ACC112 (cell line): Measurements from ENCODE around the gene SPOCK1.

ENCODE experiments used
- H2AFZ ChIP-seq: fragments of 200-600 bp; sonication (generic); one replicate; pipeline ENCODE4 v1.6.0; 2017; ENCODE audit warnings: antibody characterized with exemption, low read length; ENCODE audit not compliant: unreplicated experiment
- H3K27ac ChIP-seq: fragments of 200-600 bp; sonication (generic); 2 replicates; pipeline ENCODE4 v1.5.1; 2014; ENCODE audit warnings: low read depth, mild to moderate bottlenecking, antibody characterized with exemption, low read length, moderate library complexity
- H3K27me3 ChIP-seq: fragments of 200-600 bp; sonication (generic); 2 replicates; pipeline ENCODE4 v1.6.1; 2014; ENCODE audit warnings: mild to moderate bottlenecking, antibody characterized with exemption, low read length, moderate library complexity, mixed read lengths; ENCODE audit not compliant: insufficient read depth
- H3K36me3 ChIP-seq: fragments of 200-600 bp; sonication (generic); 2 replicates; pipeline ENCODE4 v1.6.1; 2016; ENCODE audit warnings: mild to moderate bottlenecking, antibody characterized with exemption, low read length, moderate library complexity, mixed read lengths; ENCODE audit not compliant: insufficient read depth
- H3K4me1 ChIP-seq: fragments of 200-600 bp; sonication (generic); one replicate; pipeline ENCODE4 v1.6.1; 2016; ENCODE audit warnings: low read length, mixed read lengths; ENCODE audit not compliant: insufficient read depth, unreplicated experiment, control insufficient read depth
- H3K4me3 ChIP-seq: fragments of 200-600 bp; sonication (generic); 2 replicates; pipeline ENCODE4 v1.5.1; 2014; ENCODE audit warnings: mild to moderate bottlenecking, low read depth, low read length
- H3K79me2 ChIP-seq: fragments of 200-600 bp; sonication (generic); one replicate; pipeline ENCODE4 v1.6.0; 2016; ENCODE audit warnings: low read length; ENCODE audit not compliant: control insufficient read depth, unreplicated experiment, insufficient read depth

The SPOCK1 gene

GRCh38 chr5:137167187-137167586 lies 331.9 kb downstream of the SPOCK1 start:
- Histone ChIP-seq H3K27me3 (no peaks in the 10 kb centered on the region), H3K79me2 (no peaks in the 10 kb centered on the region), H3K27ac (no peak overlapping the region)

DNA sequence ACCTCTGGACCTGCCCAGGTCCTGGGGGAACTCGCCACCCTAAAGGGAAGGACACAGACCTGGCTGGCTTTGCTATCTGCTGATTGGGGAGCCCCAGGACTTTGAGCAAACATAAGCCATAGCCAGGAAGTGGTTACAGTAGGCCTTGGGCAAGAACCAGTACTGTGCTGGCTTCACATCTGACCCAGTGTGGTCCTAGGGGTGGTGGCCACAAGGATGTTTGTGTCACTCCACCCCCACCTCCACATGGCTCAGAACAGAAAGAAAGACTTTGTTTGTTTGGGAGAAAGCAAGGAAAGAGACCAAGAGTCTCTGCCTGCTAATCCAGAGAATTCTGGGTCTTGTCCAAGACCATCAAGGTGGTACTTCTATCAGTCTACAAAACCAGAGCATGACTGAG lies 334.2 kb downstream of the SPOCK1 start:
- Histone ChIP-seq H2AFZ (no peak overlapping the region), H3K4me3 (no peak overlapping the region), H3K36me3 (no peaks in the 10 kb centered on the region), H3K4me1 (no peaks in the 10 kb centered on the region), H3K27me3 (no peaks in the 10 kb centered on the region), H3K79me2 (no peaks in the 10 kb centered on the region), H3K27ac (no peak overlapping the region)

More at GRCh38 chr5:137167187-137167586, 331.9 kb downstream of the SPOCK1 start:
- H3K4me3 ChIP-seq = no peak overlapping the region
- H3K36me3 ChIP-seq = no peaks in the 10 kb centered on the region
- no peak overlapping the region for H2AFZ ChIP-seq
- no peaks in the 10 kb centered on the region for H3K4me1 ChIP-seq

DNA sequence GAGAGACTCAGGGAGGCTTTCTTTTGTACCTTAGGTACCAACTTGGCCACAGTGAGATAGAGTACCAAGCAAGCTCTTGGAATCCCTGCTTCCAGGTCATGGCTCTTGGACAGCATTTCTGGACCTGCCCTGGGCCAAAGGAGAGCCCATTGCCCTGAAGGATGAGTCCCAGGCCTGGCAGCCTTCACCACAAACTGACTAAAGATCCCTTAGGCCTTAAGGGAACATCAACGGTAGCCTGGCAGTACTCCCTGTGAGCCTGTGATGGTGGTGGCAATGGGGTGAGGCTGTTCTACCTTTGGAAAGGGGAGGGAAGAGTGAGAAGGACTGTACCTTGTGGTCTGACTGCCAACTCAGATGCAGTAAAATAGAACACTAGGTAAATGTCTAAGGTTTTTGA lies 334.6 kb downstream of the SPOCK1 start:
- no peaks in the 10 kb centered on the region for H3K36me3 ChIP-seq
- H2AFZ ChIP-seq = no peak overlapping the region
- no peak overlapping the region for H3K4me3 ChIP-seq
- H3K4me1 ChIP-seq = no peaks in the 10 kb centered on the region
- H3K79me2 ChIP-seq = no peaks in the 10 kb centered on the region
- no peak overlapping the region for H3K27ac ChIP-seq
- H3K27me3 ChIP-seq = no peaks in the 10 kb centered on the region

DNA sequence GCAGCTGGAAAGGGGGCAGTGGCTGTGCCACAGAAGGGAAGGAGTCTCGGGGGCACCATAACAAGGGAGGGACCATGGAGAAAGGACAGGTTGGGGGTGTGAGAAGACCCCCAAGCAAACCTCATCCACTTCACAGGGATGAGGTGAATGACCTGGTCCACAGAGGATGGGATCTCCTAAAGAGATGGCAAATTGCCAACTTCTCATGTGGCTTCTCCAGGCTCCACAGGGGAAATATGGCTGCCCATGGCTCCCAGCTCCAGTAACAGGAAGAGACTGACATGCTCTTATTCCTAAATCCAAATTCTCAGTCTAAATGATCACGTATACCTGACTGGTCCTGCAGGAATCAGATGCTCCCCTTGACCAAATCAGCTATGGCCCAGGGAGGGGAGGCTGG lies 340.4 kb downstream of the SPOCK1 start:
- Histone ChIP-seq H3K4me3 (no peak overlapping the region), H3K27ac (no peak overlapping the region), H3K36me3 (no peaks in the 10 kb centered on the region), H3K79me2 (no peaks in the 10 kb centered on the region), H2AFZ (no peak overlapping the region), H3K27me3 (no peaks in the 10 kb centered on the region), H3K4me1 (no peaks in the 10 kb centered on the region)

- H3K4me3 ChIP-seq = no peak overlapping the region
- H2AFZ ChIP-seq = no peak overlapping the region
- H3K27me3 ChIP-seq = no peaks in the 10 kb centered on the region
- H3K4me1 ChIP-seq = no peaks in the 10 kb centered on the region
- H3K79me2 ChIP-seq = no peaks in the 10 kb centered on the region
- no peak overlapping the region for H3K27ac ChIP-seq
- no peaks in the 10 kb centered on the region for H3K36me3 ChIP-seq
These were observed 342.9 kb downstream of the SPOCK1 start for GRCh38 chr5:137156180-137156579.

DNA sequence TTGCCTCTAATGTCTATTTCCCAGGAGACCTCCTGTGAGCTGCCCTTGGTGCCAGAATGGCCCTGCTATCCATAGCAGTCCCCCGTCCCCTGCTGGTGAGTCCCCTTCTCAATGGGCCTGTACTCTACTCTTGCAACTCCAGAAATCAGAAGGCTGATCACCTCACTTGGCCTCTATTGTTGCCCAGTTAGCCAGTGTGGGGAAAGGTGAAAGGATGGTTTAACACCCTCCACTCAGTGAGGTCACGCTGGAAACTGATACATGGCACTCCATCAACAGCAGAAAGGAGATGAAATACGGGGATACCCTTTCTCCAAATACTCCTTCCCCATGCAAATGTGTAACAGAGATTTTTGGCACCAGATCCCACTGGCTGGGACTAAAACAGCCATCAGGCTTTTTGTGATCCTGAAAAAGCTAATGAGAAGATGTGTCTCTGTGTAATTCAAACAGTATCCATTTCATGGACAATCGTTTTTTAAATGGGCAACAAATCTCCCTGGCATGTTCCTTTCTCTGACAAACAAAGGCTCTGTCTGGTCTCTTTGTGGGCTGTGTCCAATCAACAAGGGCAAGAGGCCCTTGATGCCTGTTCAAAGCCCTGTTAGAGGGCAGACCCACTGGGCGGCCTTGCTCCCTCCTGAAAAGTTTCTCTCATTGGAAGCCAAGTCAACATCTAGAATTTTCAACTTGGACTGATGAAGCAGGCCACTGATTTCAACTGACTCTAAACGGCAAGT lies 343.7 kb downstream of the SPOCK1 start:
- H3K79me2 ChIP-seq = no peaks in the 10 kb centered on the region

GRCh38 chr5:137152616-137153015 lies 346.5 kb downstream of the SPOCK1 start:
- H3K79me2 ChIP-seq = no peaks in the 10 kb centered on the region
- no peaks in the 10 kb centered on the region for H3K27me3 ChIP-seq
- H3K27ac ChIP-seq = no peak overlapping the region
- H3K4me1 ChIP-seq = peaks cover 3% of the 10 kb centered on the region
- no peaks in the 10 kb centered on the region for H3K36me3 ChIP-seq
- H3K4me3 ChIP-seq = no peak overlapping the region
- H2AFZ ChIP-seq = no peak overlapping the region

More for the DNA sequence above, 343.7 kb downstream of the SPOCK1 start:
- Histone ChIP-seq H3K27ac (no peak overlapping the region), H3K36me3 (no peaks in the 10 kb centered on the region), H3K4me1 (no peaks in the 10 kb centered on the region), H3K4me3 (no peak overlapping the region), H3K27me3 (no peaks in the 10 kb centered on the region), H2AFZ (no peak overlapping the region)

GRCh38 chr5:137148655-137149054 lies 350.5 kb downstream of the SPOCK1 start:
- H3K27ac ChIP-seq = no peak overlapping the region

GRCh38 chr5:137148159-137148558 lies 351.0 kb downstream of the SPOCK1 start:
- H2AFZ ChIP-seq = no peak overlapping the region
- no peaks in the 10 kb centered on the region for H3K36me3 ChIP-seq
- H3K27me3 ChIP-seq = no peaks in the 10 kb centered on the region
- peaks cover 40% of the 10 kb centered on the region for H3K4me1 ChIP-seq
- no peak overlapping the region for H3K27ac ChIP-seq
- H3K79me2 ChIP-seq = no peaks in the 10 kb centered on the region
- H3K4me3 ChIP-seq = no peak overlapping the region

More at GRCh38 chr5:137148655-137149054, 350.5 kb downstream of the SPOCK1 start:
- Histone ChIP-seq H3K27me3 (no peaks in the 10 kb centered on the region), H3K4me3 (no peak overlapping the region), H3K36me3 (no peaks in the 10 kb centered on the region), H3K4me1 (peaks cover 35% of the 10 kb centered on the region), H2AFZ (no peak overlapping the region), H3K79me2 (no peaks in the 10 kb centered on the region)

- peak overlapping the region; percentile 97 for H3K27ac ChIP-seq
- H3K4me3 ChIP-seq = no peak overlapping the region
- no peak overlapping the region for H2AFZ ChIP-seq
- no peaks in the 10 kb centered on the region for H3K79me2 ChIP-seq
- H3K36me3 ChIP-seq = no peaks in the 10 kb centered on the region
- H3K4me1 ChIP-seq = peaks cover 48% of the 10 kb centered on the region
- H3K27me3 ChIP-seq = no peaks in the 10 kb centered on the region
These were observed 351.8 kb downstream of the SPOCK1 start for GRCh38 chr5:137147346-137147745.

DNA sequence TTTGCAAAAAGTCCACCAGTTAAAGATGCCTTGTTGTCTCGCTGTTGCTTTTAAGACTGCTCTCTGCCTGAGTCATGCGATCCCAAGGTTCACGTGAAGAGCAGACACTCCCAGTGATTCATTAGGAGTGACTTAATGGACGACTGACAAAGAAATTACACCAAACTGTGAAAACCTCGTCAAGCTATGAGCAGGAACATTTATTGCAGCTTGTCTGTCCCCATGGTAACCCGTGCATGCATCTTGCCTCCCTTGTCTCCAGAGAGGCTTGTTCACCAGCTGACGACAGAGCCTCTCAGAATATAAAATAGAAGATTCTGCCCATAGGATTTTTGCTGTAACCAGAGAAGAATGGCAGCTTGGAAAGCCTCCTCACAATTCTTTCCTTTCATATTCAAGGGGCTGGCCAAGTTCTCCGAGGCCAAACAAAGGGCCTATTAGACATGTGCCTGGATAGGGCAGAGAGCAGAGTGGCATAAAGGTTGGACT lies 352.7 kb downstream of the SPOCK1 start:
- H3K27ac ChIP-seq = peak overlapping the region; percentile 97
- H3K27me3 ChIP-seq = no peaks in the 10 kb centered on the region
- H3K4me1 ChIP-seq = peaks cover 57% of the 10 kb centered on the region
- H2AFZ ChIP-seq = peak overlapping the region; percentile 47
- no peaks in the 10 kb centered on the region for H3K36me3 ChIP-seq
- peak overlapping the region; percentile 59 for H3K4me3 ChIP-seq
- H3K79me2 ChIP-seq = no peaks in the 10 kb centered on the region
